ENCODE results near the gene SENP5.

SENP5 gene

GRCh38 chr3:196883361-196883760, 15.6 kb downstream of the SENP5 start:
- Histone ChIP-seq H3K4me3 (ENCODE audit: insufficient read depth, low read depth, low read length) (no peak overlapping the region), H3K9me3 (ENCODE audit: control insufficient read depth, low read length) (no peaks in the 10 kb centered on the region), H3K4me1 (ENCODE audit: control insufficient read depth, insufficient read depth, low read length) (no peaks in the 10 kb centered on the region), H3K36me3 (ENCODE audit: control insufficient read depth, insufficient read depth, low read length) (peaks cover 12% of the 10 kb centered on the region), H3K27ac (ENCODE audit: insufficient read depth, low read depth, low read length, poor library complexity, severe bottlenecking) (no peak overlapping the region), H3K27me3 (ENCODE audit: control insufficient read depth, insufficient read depth, low read length, poor library complexity, severe bottlenecking) (no peaks in the 10 kb centered on the region)
- WGBS, 2 experiments: 91 to 94% methylated on average over 4 of the region's 4 CpGs

GRCh38 chr3:196886144-196886543, 18.4 kb downstream of the SENP5 start:
- no peaks in the 10 kb centered on the region for H3K27me3 ChIP-seq (ENCODE audit: control insufficient read depth, insufficient read depth, low read length, poor library complexity, severe bottlenecking)
- H3K9me3 ChIP-seq (ENCODE audit: control insufficient read depth, low read length): no peaks in the 10 kb centered on the region
- H3K4me3 ChIP-seq (ENCODE audit: insufficient read depth, low read depth, low read length): no peak overlapping the region
- H3K4me1 ChIP-seq (ENCODE audit: control insufficient read depth, insufficient read depth, low read length): no peaks in the 10 kb centered on the region
- WGBS, 2 experiments: 77 to 84% methylated on average over 4 of the region's 4 CpGs
- no peak overlapping the region for H3K27ac ChIP-seq (ENCODE audit: insufficient read depth, low read depth, low read length, poor library complexity, severe bottlenecking)
- peaks cover 12% of the 10 kb centered on the region for H3K36me3 ChIP-seq (ENCODE audit: control insufficient read depth, insufficient read depth, low read length)

GRCh38 chr3:196889844-196890708, 22.4 kb downstream of the SENP5 start:
- H3K36me3 ChIP-seq (ENCODE audit: control insufficient read depth, insufficient read depth, low read length): peaks cover 12% of the 10 kb centered on the region
- H3K9me3 ChIP-seq (ENCODE audit: control insufficient read depth, low read length): no peaks in the 10 kb centered on the region
- no peaks in the 10 kb centered on the region for H3K27me3 ChIP-seq (ENCODE audit: control insufficient read depth, insufficient read depth, low read length, poor library complexity, severe bottlenecking)
- no peak overlapping the region for H3K27ac ChIP-seq (ENCODE audit: insufficient read depth, low read depth, low read length, poor library complexity, severe bottlenecking)
- no peak overlapping the region for H3K4me3 ChIP-seq (ENCODE audit: insufficient read depth, low read depth, low read length)
- no peaks in the 10 kb centered on the region for H3K4me1 ChIP-seq (ENCODE audit: control insufficient read depth, insufficient read depth, low read length)
- 95 to 96% methylated on average over 6 of the region's 6 CpGs for WGBS, 2 experiments

- H3K27me3 ChIP-seq (ENCODE audit: control insufficient read depth, insufficient read depth, low read length, poor library complexity, severe bottlenecking): no peaks in the 10 kb centered on the region
- WGBS, 2 experiments: 94 to 98% methylated on average over 13 of the region's 13 CpGs
- no peaks in the 10 kb centered on the region for H3K4me1 ChIP-seq (ENCODE audit: control insufficient read depth, insufficient read depth, low read length)
- no peak overlapping the region for H3K27ac ChIP-seq (ENCODE audit: insufficient read depth, low read depth, low read length, poor library complexity, severe bottlenecking)
- H3K4me3 ChIP-seq (ENCODE audit: insufficient read depth, low read depth, low read length): no peak overlapping the region
- no peaks in the 10 kb centered on the region for H3K9me3 ChIP-seq (ENCODE audit: control insufficient read depth, low read length)
- H3K36me3 ChIP-seq (ENCODE audit: control insufficient read depth, insufficient read depth, low read length): no peaks in the 10 kb centered on the region
These were observed 27.0 kb downstream of the SENP5 start for GRCh38 chr3:196894557-196895295.

GRCh38 chr3:196896229-196896628, 28.5 kb downstream of the SENP5 start:
- Histone ChIP-seq H3K36me3 (ENCODE audit: control insufficient read depth, insufficient read depth, low read length) (peaks cover 3% of the 10 kb centered on the region), H3K4me1 (ENCODE audit: control insufficient read depth, insufficient read depth, low read length) (no peaks in the 10 kb centered on the region), H3K4me3 (ENCODE audit: insufficient read depth, low read depth, low read length) (no peak overlapping the region), H3K9me3 (ENCODE audit: control insufficient read depth, low read length) (no peaks in the 10 kb centered on the region), H3K27me3 (ENCODE audit: control insufficient read depth, insufficient read depth, low read length, poor library complexity, severe bottlenecking) (no peaks in the 10 kb centered on the region), H3K27ac (ENCODE audit: insufficient read depth, low read depth, low read length, poor library complexity, severe bottlenecking) (no peak overlapping the region)
- WGBS, 2 experiments: 94 to 95% methylated on average over 6 of the region's 6 CpGs

GRCh38 chr3:196901768-196902167, 34.0 kb downstream of the SENP5 start:
- no peak overlapping the region for H3K27ac ChIP-seq (ENCODE audit: insufficient read depth, low read depth, low read length, poor library complexity, severe bottlenecking)
- 90 to 91% methylated on average over 1 of the region's 1 CpG for WGBS, 2 experiments

GRCh38 chr3:196902296-196902695, 34.6 kb downstream of the SENP5 start:
- WGBS, 2 experiments: 88 to 89% methylated on average over 1 of the region's 1 CpG
- H3K4me3 ChIP-seq (ENCODE audit: insufficient read depth, low read depth, low read length): no peak overlapping the region
- no peaks in the 10 kb centered on the region for H3K27me3 ChIP-seq (ENCODE audit: control insufficient read depth, insufficient read depth, low read length, poor library complexity, severe bottlenecking)
- no peaks in the 10 kb centered on the region for H3K9me3 ChIP-seq (ENCODE audit: control insufficient read depth, low read length)
- H3K4me1 ChIP-seq (ENCODE audit: control insufficient read depth, insufficient read depth, low read length): no peaks in the 10 kb centered on the region
- H3K27ac ChIP-seq (ENCODE audit: insufficient read depth, low read depth, low read length, poor library complexity, severe bottlenecking): no peak overlapping the region
- H3K36me3 ChIP-seq (ENCODE audit: control insufficient read depth, insufficient read depth, low read length): peaks cover 26% of the 10 kb centered on the region

More at GRCh38 chr3:196901768-196902167, 34.0 kb downstream of the SENP5 start:
- Histone ChIP-seq H3K27me3 (ENCODE audit: control insufficient read depth, insufficient read depth, low read length, poor library complexity, severe bottlenecking) (no peaks in the 10 kb centered on the region), H3K4me3 (ENCODE audit: insufficient read depth, low read depth, low read length) (no peak overlapping the region), H3K36me3 (ENCODE audit: control insufficient read depth, insufficient read depth, low read length) (peaks cover 26% of the 10 kb centered on the region), H3K9me3 (ENCODE audit: control insufficient read depth, low read length) (no peaks in the 10 kb centered on the region), H3K4me1 (ENCODE audit: control insufficient read depth, insufficient read depth, low read length) (no peaks in the 10 kb centered on the region)

GRCh38 chr3:196903740-196904139, 36.0 kb downstream of the SENP5 start:
- no peaks in the 10 kb centered on the region for H3K9me3 ChIP-seq (ENCODE audit: control insufficient read depth, low read length)
- 96 to 97% methylated on average over 2 of the region's 2 CpGs for WGBS, 2 experiments
- H3K27me3 ChIP-seq (ENCODE audit: control insufficient read depth, insufficient read depth, low read length, poor library complexity, severe bottlenecking): no peaks in the 10 kb centered on the region
- peaks cover 26% of the 10 kb centered on the region for H3K36me3 ChIP-seq (ENCODE audit: control insufficient read depth, insufficient read depth, low read length)
- H3K27ac ChIP-seq (ENCODE audit: insufficient read depth, low read depth, low read length, poor library complexity, severe bottlenecking): no peak overlapping the region
- H3K4me1 ChIP-seq (ENCODE audit: control insufficient read depth, insufficient read depth, low read length): no peaks in the 10 kb centered on the region
- no peak overlapping the region for H3K4me3 ChIP-seq (ENCODE audit: insufficient read depth, low read depth, low read length)

GRCh38 chr3:196914866-196915265, 47.1 kb downstream of the SENP5 start:
- H3K4me3 ChIP-seq (ENCODE audit: insufficient read depth, low read depth, low read length): no peak overlapping the region
- H3K9me3 ChIP-seq (ENCODE audit: control insufficient read depth, low read length): no peaks in the 10 kb centered on the region
- no peak overlapping the region for H3K27ac ChIP-seq (ENCODE audit: insufficient read depth, low read depth, low read length, poor library complexity, severe bottlenecking)
- no peaks in the 10 kb centered on the region for H3K27me3 ChIP-seq (ENCODE audit: control insufficient read depth, insufficient read depth, low read length, poor library complexity, severe bottlenecking)
- peaks cover 12% of the 10 kb centered on the region for H3K36me3 ChIP-seq (ENCODE audit: control insufficient read depth, insufficient read depth, low read length)
- WGBS, 2 experiments: 94% methylated on average over 4 of the region's 4 CpGs
- H3K4me1 ChIP-seq (ENCODE audit: control insufficient read depth, insufficient read depth, low read length): no peaks in the 10 kb centered on the region

GRCh38 chr3:196915375-196915774, 47.7 kb downstream of the SENP5 start:
- WGBS, 2 experiments: 97 to 98% methylated on average over 3 of the region's 3 CpGs
- Histone ChIP-seq H3K36me3 (ENCODE audit: control insufficient read depth, insufficient read depth, low read length) (peaks cover 12% of the 10 kb centered on the region), H3K4me3 (ENCODE audit: insufficient read depth, low read depth, low read length) (no peak overlapping the region), H3K4me1 (ENCODE audit: control insufficient read depth, insufficient read depth, low read length) (no peaks in the 10 kb centered on the region), H3K9me3 (ENCODE audit: control insufficient read depth, low read length) (no peaks in the 10 kb centered on the region), H3K27me3 (ENCODE audit: control insufficient read depth, insufficient read depth, low read length, poor library complexity, severe bottlenecking) (no peaks in the 10 kb centered on the region), H3K27ac (ENCODE audit: insufficient read depth, low read depth, low read length, poor library complexity, severe bottlenecking) (no peak overlapping the region)

All from ectodermal cell (in vitro differentiated cells).